Lower leg skin (tissue), 3 donors: ENCODE results near the gene TMEM151A.

ENCODE experiments used
- CTCF ChIP-seq, 3 donors: fragments of 450-650 bp; IDR thresholded peaks; one replicate each; pipeline ENCODE4 v1.5.1; 2016; ENCODE audit warnings: antibody characterized with exemption in 3 of 3, mild to moderate bottlenecking in 3 of 3, moderate library complexity in 2 of 3
- POLR2A ChIP-seq, 2 donors: fragments of 450-650 bp; IDR thresholded peaks; one replicate each; pipeline ENCODE4 v1.6.1; 2016 to 2017; ENCODE audit warnings: antibody characterized with exemption in 2 of 2, mild to moderate bottlenecking in 1 of 2, moderate library complexity in 1 of 2

- TF ChIP-seq CTCF (IDR thresholded peaks at IDR 0.05) (no peak), POLR2A (IDR thresholded peaks at IDR 0.05) (no peak)
Measured at GRCh38 chr11:66328031-66328301, 36.3 kb downstream of the TMEM151A start.
